ENCODE measurements around the gene MRPS2. TPM values are rescaled to one million over a fixed set of nuclear protein-coding genes. Genes with fewer than 3 reads are reported as not detected.
A peak's percentile ranks its signal among the peaks of the same experiment; 100 is the strongest.

MRPS2 gene
- total RNA-seq, 1 experiment from 2014 or later = 81.0 TPM

GRCh38 chr9:135480071-135480939, 20.2 kb upstream of the MRPS2 start:
- peak overlapping the region; percentile 34 for H3K9ac ChIP-seq (ENCODE audit: extremely low read depth, insufficient read length, low read length)
- H4K5ac ChIP-seq (ENCODE audit: insufficient read length, low read depth, low read length) = no peak overlapping the region
- H2BK20ac ChIP-seq (ENCODE audit: low read depth, low read length, poor library complexity, severe bottlenecking) = no peak overlapping the region
- no peaks in the 10 kb centered on the region; a peak in 1 of 5 replicates for H3K9me3 Mint-ChIP-seq
- H2BK5ac ChIP-seq (ENCODE audit: insufficient read length, low read length) = no peak overlapping the region
- peaks cover 3% of the 10 kb centered on the region for H3K79me1 ChIP-seq (ENCODE audit: insufficient read depth, low read depth, low read length, poor library complexity, severe bottlenecking)
- H4K91ac ChIP-seq (ENCODE audit: insufficient read length, low read depth, low read length) = no peak overlapping the region
- H3K4me2 ChIP-seq (ENCODE audit: insufficient read depth, insufficient read length, low read length) = peak overlapping the region; percentile 90
- H3K4me1 Mint-ChIP-seq = peaks cover 5 to 14% of the 10 kb centered on the region in 2 experiments
- H3K79me2 ChIP-seq (ENCODE audit: insufficient read depth, low read length) = no peaks in the 10 kb centered on the region; the same call in 1 of the 2 replicates
- H3K23ac ChIP-seq (ENCODE audit: insufficient read length, low read depth, low read length) = no peak overlapping the region
- no peaks in the 10 kb centered on the region for H3K9me3 ChIP-seq (ENCODE audit: control insufficient read depth, low read depth, low read length)
- H2BK15ac ChIP-seq (ENCODE audit: low read depth, low read length) = no peak overlapping the region
- no peak overlapping the region for H3K18ac ChIP-seq (ENCODE audit: insufficient read length, low read depth, low read length)
- peak overlapping the region; percentile 84 for H3K14ac ChIP-seq (ENCODE audit: insufficient read depth, low read length)
- WGBS (ENCODE audit: extremely low coverage, insufficient read length, low lambda C conversion rate) = no CpG with 5 or more reads among the region's 76 CpGs
- H3K4ac ChIP-seq (ENCODE audit: low read depth, low read length) = no peak overlapping the region
- no peaks in the 10 kb centered on the region; the same call in 1 of the 2 replicates for H3K4me1 ChIP-seq (ENCODE audit: insufficient read depth, low read length)
- H2BK120ac ChIP-seq (ENCODE audit: low read depth, low read length, poor library complexity, severe bottlenecking) = no peak overlapping the region
- H3K4me3 Mint-ChIP-seq = peak overlapping the region; percentile 70 to 80
- no peak overlapping the region for H2AFZ ChIP-seq (ENCODE audit: low read length)
- no peak overlapping the region for H3T11ph ChIP-seq (ENCODE audit: low read length)
- H2BK12ac ChIP-seq (ENCODE audit: insufficient read length, low read depth, low read length) = no peak overlapping the region
- peaks cover 6% of the 10 kb centered on the region for H3K23me2 ChIP-seq (ENCODE audit: insufficient read length, low read depth, low read length, poor library complexity, severe bottlenecking)
- H3K56ac ChIP-seq (ENCODE audit: insufficient read length, low read depth, low read length) = no peak overlapping the region
- no peaks in the 10 kb centered on the region; the same call in 1 of the 2 replicates for H3K27me3 Mint-ChIP-seq (ENCODE audit: low read depth)
- H3K27ac ChIP-seq (ENCODE audit: insufficient read length, low read depth, low read length) = no peak overlapping the region
- H3K27me3 ChIP-seq (ENCODE audit: insufficient read depth, low read length) = no peaks in the 10 kb centered on the region
- TF ChIP-seq CTCF (conservative IDR thresholded peaks at IDR 0.05) = no peak
- no peak overlapping the region for H2AK5ac ChIP-seq (ENCODE audit: insufficient read length, low read length)
- DNase-seq = peak; percentile 54
- H3K27ac Mint-ChIP-seq = no peak overlapping the region
- no peak overlapping the region for H4K8ac ChIP-seq (replicated peaks; ENCODE audit: insufficient read length, low read depth, low read length)
- H4K20me1 ChIP-seq (ENCODE audit: control insufficient read depth, insufficient read depth, insufficient read length) = no peaks in the 10 kb centered on the region
- peaks cover 8 to 32% (median 28%) of the 10 kb centered on the region in 3 experiments; a peak in 6 of 7 replicates for H3K36me3 Mint-ChIP-seq (ENCODE audit: insufficient read depth in 1 of 3, low read depth in 3 of 3)

Measured in H9 (cell line).